GM12864 (cell line): ENCODE results near the gene PLXNA2.

Experiments used
- DNase-seq: peaks from one replicate; pipeline ENCODE4 v3.0.0-alpha.2; 2011; ENCODE audit warnings: low read depth
- H3K4me3 ChIP-seq: 2 replicates; pipeline ENCODE4 v1.5.1; 2011; ENCODE audit warnings: mild to moderate bottlenecking, low read depth, low read length, control low read depth
- CTCF ChIP-seq: IDR thresholded peaks from 2 replicates; pipeline ENCODE4 v1.5.1; 2011; ENCODE audit warnings: low read depth, mild to moderate bottlenecking, moderate library complexity, low read length, control low read depth, inconsistent platforms; ENCODE audit errors: missing control alignments

Gene PLXNA2

DNA sequence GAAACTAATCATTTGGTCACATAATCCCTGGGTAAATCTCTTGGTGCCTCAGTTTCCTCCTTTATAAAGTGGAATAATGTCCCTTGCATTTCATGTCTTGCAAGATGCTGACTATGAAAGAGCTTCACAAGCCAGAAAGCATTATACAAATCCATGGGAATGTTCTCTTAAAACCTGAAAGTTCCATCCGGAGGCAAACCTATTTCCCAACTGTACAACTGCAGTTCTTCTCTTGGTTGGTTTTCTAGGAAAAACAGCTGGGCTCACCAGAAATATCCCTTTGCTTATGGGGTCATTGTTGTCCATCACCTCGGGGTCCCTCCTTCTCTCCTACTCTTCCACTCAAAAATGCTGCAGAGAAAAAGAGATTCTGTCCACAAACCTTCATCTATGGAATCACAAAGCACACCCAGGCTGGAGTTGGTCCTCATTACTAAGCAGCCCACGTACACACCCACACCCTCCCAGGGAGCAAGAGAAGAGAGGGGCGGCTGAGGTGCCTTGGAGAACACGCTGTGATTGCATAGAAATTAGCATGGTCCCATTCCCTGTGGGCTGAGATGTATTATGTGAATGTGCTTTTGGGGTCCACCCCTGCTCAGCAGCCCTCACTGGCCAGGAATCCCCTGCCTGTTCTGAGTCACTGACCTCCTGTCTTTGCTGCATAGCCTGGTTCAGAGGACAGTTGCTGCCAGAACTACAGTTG lies 5.0 kb upstream of the PLXNA2 start:
- TF ChIP-seq CTCF = no peak
- DNase-seq = no peak
- H3K4me3 ChIP-seq = no peak overlapping the region

DNA sequence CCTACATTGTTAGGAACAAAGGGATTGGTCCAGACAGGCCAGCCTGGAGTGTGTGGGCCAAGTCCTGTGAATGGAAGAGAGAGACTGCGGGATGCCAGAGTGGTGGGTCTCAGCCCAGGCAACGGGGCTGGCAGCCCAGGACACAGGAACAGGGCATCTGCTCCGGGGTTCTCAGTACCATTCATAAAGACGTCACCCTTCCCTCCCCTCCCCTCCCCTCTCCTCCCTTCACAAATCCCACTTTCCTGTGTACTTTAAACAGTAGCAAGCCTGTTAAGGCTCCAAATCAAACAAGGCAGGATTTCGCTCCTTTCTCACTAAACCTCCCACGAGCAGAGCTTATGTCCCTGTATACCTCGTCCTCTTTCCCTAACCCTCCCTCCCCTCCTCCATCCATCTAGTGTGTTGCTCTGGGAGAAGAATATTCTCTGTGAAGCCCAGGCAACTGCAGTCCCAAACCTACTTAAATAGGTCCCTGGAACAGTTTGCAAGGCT lies 4.2 kb upstream of the PLXNA2 start:
- TF ChIP-seq CTCF = no peak
- no peak for DNase-seq
- H3K4me3 ChIP-seq = no peak overlapping the region

DNA sequence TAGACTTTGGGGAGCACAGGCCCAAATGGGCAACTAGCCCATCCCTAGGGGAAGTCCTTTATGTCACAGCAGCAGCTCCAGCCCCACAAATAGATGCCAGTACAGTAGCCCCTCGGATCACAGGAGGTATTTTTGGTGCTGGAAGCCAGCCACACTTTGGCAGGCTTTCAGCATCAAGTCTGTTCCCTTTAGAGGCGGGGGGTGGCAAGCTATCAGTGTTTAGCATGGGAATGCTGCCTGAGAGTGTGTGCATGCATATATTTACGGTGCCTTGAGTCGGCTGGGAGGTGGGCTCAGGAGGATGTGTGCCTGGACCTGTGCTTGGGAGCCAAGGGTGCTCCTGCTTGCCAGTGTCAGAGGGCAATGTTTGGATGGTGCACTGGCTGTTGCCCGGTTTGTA lies 3.5 kb upstream of the PLXNA2 start:
- no peak for DNase-seq
- H3K4me3 ChIP-seq = no peak overlapping the region
- TF ChIP-seq CTCF = no peak

GRCh38 chr1:208245185-208245705 lies 1.1 kb upstream of the PLXNA2 start:
- TF ChIP-seq CTCF = peak; percentile 72
- DNase-seq = peak; percentile 47
- H3K4me3 ChIP-seq = no peak overlapping the region

- no peak for TF ChIP-seq CTCF
- no peak for DNase-seq
- peak overlapping the region; percentile 43 for H3K4me3 ChIP-seq
Observed at GRCh38 chr1:208243527-208243966, 637 bp downstream of the PLXNA2 start.

DNA sequence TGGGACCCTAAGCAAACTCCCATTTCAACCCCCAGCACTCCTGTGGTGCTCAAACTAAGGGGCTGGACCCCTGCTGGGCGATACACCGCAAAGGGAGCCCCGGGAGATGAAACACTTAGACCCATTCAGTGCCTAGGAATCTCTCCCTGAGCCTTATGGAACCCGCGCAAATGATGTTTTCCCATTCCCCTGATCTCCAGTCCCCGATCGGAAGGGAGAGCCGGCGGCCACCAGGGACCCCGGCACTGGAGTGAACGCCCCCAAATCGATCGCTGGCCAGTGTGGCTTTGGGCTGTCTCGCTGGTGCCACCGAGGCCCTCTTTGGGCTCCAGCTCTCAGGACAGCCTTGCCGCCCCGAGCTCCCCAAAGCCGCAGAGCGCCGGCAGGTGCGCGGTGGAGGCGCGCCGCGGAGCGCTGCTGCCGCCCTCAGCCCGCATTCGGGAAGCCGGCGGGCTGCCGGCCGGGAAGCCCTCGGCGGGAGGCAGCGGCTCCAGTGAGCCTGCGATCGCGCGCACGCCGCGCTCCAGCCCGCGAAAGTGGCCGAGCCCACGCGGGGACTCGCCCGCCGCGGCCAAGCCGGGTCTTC lies 1.1 kb downstream of the PLXNA2 start:
- no peak overlapping the region for H3K4me3 ChIP-seq
- TF ChIP-seq CTCF = no peak
- DNase-seq = no peak

DNA sequence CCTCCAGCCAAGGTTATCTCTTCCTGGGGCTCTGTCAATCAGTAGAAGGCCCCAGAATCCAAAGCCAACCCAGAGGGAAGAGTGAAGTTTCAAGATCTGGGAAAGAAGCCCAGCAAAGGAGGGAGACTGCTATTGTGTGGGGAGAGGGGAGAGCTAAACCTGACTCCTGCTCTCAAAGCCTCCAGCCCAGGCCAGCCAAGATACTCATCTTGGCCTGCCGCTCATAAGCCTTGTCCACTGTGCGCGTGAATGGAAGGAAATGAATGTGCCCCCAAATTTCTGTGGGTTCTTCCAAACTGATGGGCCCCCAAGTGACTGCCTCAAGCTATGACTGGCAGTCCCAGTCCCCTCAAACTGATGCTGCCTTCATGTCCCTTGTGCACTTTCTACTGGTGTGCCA lies 2.0 kb downstream of the PLXNA2 start:
- no peak for DNase-seq
- H3K4me3 ChIP-seq = no peak overlapping the region
- no peak for TF ChIP-seq CTCF
